Measurements from ENCODE around the gene APOH.

APOH gene

GRCh38 chr17:66235377-66235994, 6.3 kb upstream of the APOH start:
- H3K4me3 ChIP-seq (ENCODE audit: low read depth, low read length): no peak overlapping the region

- no peak overlapping the region for H3K4me3 ChIP-seq (ENCODE audit: low read depth, low read length)
These were observed 5.4 kb upstream of the APOH start for GRCh38 chr17:66234611-66235010.

GRCh38 chr17:66233023-66233753, 4.0 kb upstream of the APOH start:
- H3K4me3 ChIP-seq (ENCODE audit: low read depth, low read length): no peak overlapping the region

- no peak overlapping the region for H3K4me3 ChIP-seq (ENCODE audit: low read depth, low read length)
These were observed 1.8 kb upstream of the APOH start for GRCh38 chr17:66230922-66231591.

GRCh38 chr17:66229783-66230538, 746 bp upstream of the APOH start:
- H3K4me3 ChIP-seq (ENCODE audit: low read depth, low read length): no peak overlapping the region

- H3K4me3 ChIP-seq (ENCODE audit: low read depth, low read length): no peak overlapping the region
These were observed 1.8 kb downstream of the APOH start for GRCh38 chr17:66227212-66228045.

- no peak overlapping the region for H3K4me3 ChIP-seq (ENCODE audit: low read depth, low read length)
These were observed 6.3 kb downstream of the APOH start for GRCh38 chr17:66222798-66223350.

GRCh38 chr17:66221755-66222530, 7.3 kb downstream of the APOH start:
- H3K4me3 ChIP-seq (ENCODE audit: low read depth, low read length): no peak overlapping the region

GRCh38 chr17:66221343-66221742, 7.9 kb downstream of the APOH start:
- no peak overlapping the region for H3K4me3 ChIP-seq (ENCODE audit: low read depth, low read length)

GRCh38 chr17:66220079-66220835, 9.0 kb downstream of the APOH start:
- H3K4me3 ChIP-seq (ENCODE audit: low read depth, low read length): no peak overlapping the region

- H3K4me3 ChIP-seq (ENCODE audit: low read depth, low read length): no peak overlapping the region
These were observed 13.7 kb downstream of the APOH start for GRCh38 chr17:66215529-66215911.

- no peak overlapping the region for H3K4me3 ChIP-seq (ENCODE audit: low read depth, low read length)
These were observed 14.2 kb downstream of the APOH start for GRCh38 chr17:66214884-66215528.

- no peak overlapping the region for H3K4me3 ChIP-seq (ENCODE audit: low read depth, low read length)
These were observed 18.0 kb downstream of the APOH start for GRCh38 chr17:66211047-66211810.

- no peak overlapping the region for H3K4me3 ChIP-seq (ENCODE audit: low read depth, low read length)
These were observed 19.0 kb downstream of the APOH start for GRCh38 chr17:66210208-66210574.

GRCh38 chr17:66207936-66208335, 21.3 kb downstream of the APOH start:
- no peak overlapping the region for H3K4me3 ChIP-seq (ENCODE audit: low read depth, low read length)

GRCh38 chr17:66203274-66204015, 25.8 kb downstream of the APOH start:
- H3K4me3 ChIP-seq (ENCODE audit: low read depth, low read length): no peak overlapping the region

- no peak overlapping the region for H3K4me3 ChIP-seq (ENCODE audit: low read depth, low read length)
These were observed 28.5 kb downstream of the APOH start for GRCh38 chr17:66200685-66201092.

All from iPS-11a (cell line).